SU-DHL-6 (cell line): Measurements from ENCODE around the gene DOCK9.

ENCODE experiments used
- H2AFZ ChIP-seq: fragments of 200-600 bp; sonication (generic); 2 replicates; pipeline ENCODE4 v1.6.1; 2014; ENCODE audit warnings: low read depth, mild to moderate bottlenecking, moderate library complexity, mixed read lengths, antibody characterized with exemption, low read length; ENCODE audit not compliant: severe bottlenecking
- H3F3A ChIP-seq: fragments of 200-600 bp; shearing (Covaris generic); 2 replicates; pipeline ENCODE4 v1.6.0; 2016; ENCODE audit warnings: antibody characterized with exemption, mild to moderate bottlenecking; ENCODE audit not compliant: insufficient read depth
- H3K27ac ChIP-seq: fragments of 200-600 bp; sonication (generic); 2 replicates; pipeline ENCODE4 v1.5.1; 2016; ENCODE audit warnings: low read depth, mild to moderate bottlenecking, low read length, moderate library complexity, mixed read lengths
- H3K27me3 ChIP-seq: fragments of 200-600 bp; sonication (generic), shearing (Covaris generic); 2 replicates; pipeline ENCODE4 v1.6.0; 2014; ENCODE audit warnings: mild to moderate bottlenecking, low read length
- H3K36me3 ChIP-seq: fragments of 200-600 bp; sonication (generic); 2 replicates; pipeline ENCODE4 v1.6.1; 2014; ENCODE audit warnings: mild to moderate bottlenecking, low read length, mixed read lengths
- H3K4me2 ChIP-seq: fragments of 300-600, 200-600 bp; shearing (Covaris generic), sonication (generic); 2 replicates; pipeline ENCODE4 v1.6.0; 2014; ENCODE audit warnings: low read length, low read depth, mild to moderate bottlenecking; ENCODE audit not compliant: poor library complexity, severe bottlenecking
- H3K4me3 ChIP-seq: fragments of 200-600 bp; sonication (generic); 2 replicates; pipeline ENCODE4 v1.5.1; 2014; ENCODE audit warnings: antibody characterized with exemption, low read length, mild to moderate bottlenecking, mixed read lengths; ENCODE audit not compliant: insufficient read depth, poor library complexity, severe bottlenecking
- H3K79me2 ChIP-seq: fragments of 200-600 bp; sonication (generic); 2 replicates; pipeline ENCODE4 v1.6.1; 2014; ENCODE audit warnings: mild to moderate bottlenecking, low read length, moderate library complexity; ENCODE audit not compliant: insufficient read depth
- H3K9ac ChIP-seq: fragments of 200-600 bp; sonication (generic); 2 replicates; pipeline ENCODE4 v1.7.0; 2014; ENCODE audit warnings: mild to moderate bottlenecking, low read length
- H3K9me2 ChIP-seq: fragments of 200-600 bp; sonication (generic); replicated peaks from 2 replicates; pipeline ENCODE4 v1.6.1; 2014; ENCODE audit warnings: low read length; ENCODE audit not compliant: insufficient read depth
- H3K9me3 ChIP-seq: fragments of 200-600 bp; sonication (generic); 2 replicates; pipeline ENCODE4 v1.6.1; 2014; ENCODE audit warnings: low read length, mixed read lengths; ENCODE audit not compliant: insufficient read depth
- H4K20me1 ChIP-seq: fragments of 200-600 bp; sonication (generic); 2 replicates; pipeline ENCODE4 v1.6.1; 2014; ENCODE audit warnings: low read depth, mild to moderate bottlenecking, antibody characterized with exemption, low read length, moderate library complexity, mixed read lengths
- EZH2phosphoT487 ChIP-seq: fragments of 200-600 bp; sonication (generic), shearing (Covaris generic); conservative IDR thresholded peaks from 2 replicates; pipeline ENCODE4 v1.6.1; 2018; ENCODE audit warnings: mild to moderate bottlenecking, antibody characterized with exemption, low read length, moderate library complexity, mixed read lengths
- TF ChIP-seq, protein P1 (sequence below): fragments of 200-600 bp; sonication (generic); IDR thresholded peaks from one replicate; pipeline ENCODE4 v1.5.1; 2017; ENCODE audit warnings: antibody characterized with exemption, mild to moderate bottlenecking, low read length, moderate library complexity; ENCODE audit not compliant: insufficient read depth, poor library complexity, severe bottlenecking

DOCK9 gene

DNA sequence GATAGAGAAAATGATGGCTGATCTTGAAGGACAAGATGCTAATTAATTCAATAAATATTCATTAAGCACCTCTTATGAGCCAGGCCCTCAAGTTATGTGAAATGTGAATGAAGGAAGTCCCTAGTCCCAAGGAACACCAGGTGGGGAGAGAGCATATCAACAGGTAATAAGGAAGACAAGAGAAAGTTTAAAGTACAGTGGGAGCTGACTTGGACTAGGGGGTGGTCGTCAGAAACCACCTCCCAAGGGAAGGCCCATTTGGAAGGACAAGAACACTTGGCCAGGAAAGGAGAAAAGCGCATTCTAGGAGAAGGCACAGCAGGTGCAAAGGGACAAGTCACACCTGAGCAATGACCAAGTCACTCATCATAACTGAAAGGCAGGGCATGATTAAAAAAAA lies 72.7 kb downstream of the DOCK9 start:
- H3K4me3 ChIP-seq: no peak overlapping the region
- H2AFZ ChIP-seq: no peak overlapping the region
- no peaks in the 10 kb centered on the region for H3K79me2 ChIP-seq
- TF ChIP-seq, protein P1, sequence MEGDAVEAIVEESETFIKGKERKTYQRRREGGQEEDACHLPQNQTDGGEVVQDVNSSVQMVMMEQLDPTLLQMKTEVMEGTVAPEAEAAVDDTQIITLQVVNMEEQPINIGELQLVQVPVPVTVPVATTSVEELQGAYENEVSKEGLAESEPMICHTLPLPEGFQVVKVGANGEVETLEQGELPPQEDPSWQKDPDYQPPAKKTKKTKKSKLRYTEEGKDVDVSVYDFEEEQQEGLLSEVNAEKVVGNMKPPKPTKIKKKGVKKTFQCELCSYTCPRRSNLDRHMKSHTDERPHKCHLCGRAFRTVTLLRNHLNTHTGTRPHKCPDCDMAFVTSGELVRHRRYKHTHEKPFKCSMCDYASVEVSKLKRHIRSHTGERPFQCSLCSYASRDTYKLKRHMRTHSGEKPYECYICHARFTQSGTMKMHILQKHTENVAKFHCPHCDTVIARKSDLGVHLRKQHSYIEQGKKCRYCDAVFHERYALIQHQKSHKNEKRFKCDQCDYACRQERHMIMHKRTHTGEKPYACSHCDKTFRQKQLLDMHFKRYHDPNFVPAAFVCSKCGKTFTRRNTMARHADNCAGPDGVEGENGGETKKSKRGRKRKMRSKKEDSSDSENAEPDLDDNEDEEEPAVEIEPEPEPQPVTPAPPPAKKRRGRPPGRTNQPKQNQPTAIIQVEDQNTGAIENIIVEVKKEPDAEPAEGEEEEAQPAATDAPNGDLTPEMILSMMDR: no peak
- TF ChIP-seq EZH2phosphoT487: no peak
- no peaks in the 10 kb centered on the region for H3K9me3 ChIP-seq
- H3K27me3 ChIP-seq: no peaks in the 10 kb centered on the region
- no peaks in the 10 kb centered on the region for H3F3A ChIP-seq
- no peaks in the 10 kb centered on the region for H4K20me1 ChIP-seq
- no peak overlapping the region for H3K27ac ChIP-seq
- H3K4me2 ChIP-seq: no peak overlapping the region
- H3K9ac ChIP-seq: no peak overlapping the region
- H3K9me2 ChIP-seq: no peaks in the 10 kb centered on the region
- no peaks in the 10 kb centered on the region for H3K36me3 ChIP-seq

DNA sequence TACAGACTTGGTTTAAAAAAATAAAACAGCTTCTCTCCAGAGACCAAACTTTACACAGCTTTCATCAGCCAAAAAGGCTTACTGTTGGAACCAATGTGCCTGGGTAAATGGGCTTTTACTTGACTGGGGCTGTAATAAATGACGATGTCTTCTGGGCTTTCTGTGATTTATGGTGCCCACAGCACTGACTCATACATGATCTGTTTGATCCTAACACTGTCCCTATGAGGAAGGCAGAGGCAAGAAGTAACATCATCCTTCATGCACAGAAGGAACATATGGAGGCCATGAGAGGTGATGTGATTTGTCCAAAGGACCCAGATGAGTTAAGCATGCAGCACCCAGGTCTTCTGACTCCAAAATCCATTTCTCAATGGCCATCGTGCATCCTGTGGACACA lies 77.4 kb downstream of the DOCK9 start:
- Histone ChIP-seq H4K20me1 (no peaks in the 10 kb centered on the region), H3K27ac (no peak overlapping the region), H3K4me2 (no peak overlapping the region), H3K79me2 (no peaks in the 10 kb centered on the region), H3K9me2 (no peaks in the 10 kb centered on the region), H3K4me3 (no peak overlapping the region), H3K9ac (no peak overlapping the region), H2AFZ (no peak overlapping the region), H3K9me3 (no peaks in the 10 kb centered on the region), H3F3A (no peaks in the 10 kb centered on the region), H3K27me3 (no peaks in the 10 kb centered on the region), H3K36me3 (no peaks in the 10 kb centered on the region)
- no peak for TF ChIP-seq EZH2phosphoT487

DNA sequence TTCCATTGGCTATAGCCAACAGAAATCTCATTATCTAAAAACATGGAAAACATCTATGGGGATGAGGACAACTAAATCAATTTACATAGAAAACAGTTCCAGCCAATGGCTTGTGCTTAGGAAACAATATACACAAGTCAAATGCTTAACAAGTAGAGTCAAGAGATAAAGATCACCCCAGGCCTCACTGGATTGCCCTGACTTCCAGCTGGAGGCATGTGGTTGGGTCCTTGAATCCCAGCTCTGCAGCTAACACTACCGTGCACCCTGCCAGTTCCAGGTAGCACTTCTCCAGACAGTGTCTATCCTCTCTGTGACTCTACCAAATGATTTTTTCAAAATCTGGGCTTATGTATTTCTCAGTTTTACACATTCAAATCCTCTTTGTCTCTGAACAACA lies 80.2 kb downstream of the DOCK9 start:
- H3K4me3 ChIP-seq: no peak overlapping the region
- H4K20me1 ChIP-seq: no peaks in the 10 kb centered on the region
- H3K79me2 ChIP-seq: no peaks in the 10 kb centered on the region
- H3K9me3 ChIP-seq: no peaks in the 10 kb centered on the region
- no peak overlapping the region for H3K27ac ChIP-seq
- H3K9ac ChIP-seq: no peak overlapping the region
- H3F3A ChIP-seq: no peaks in the 10 kb centered on the region
- H3K27me3 ChIP-seq: no peaks in the 10 kb centered on the region
- no peaks in the 10 kb centered on the region for H3K36me3 ChIP-seq
- no peaks in the 10 kb centered on the region for H3K9me2 ChIP-seq
- no peak for TF ChIP-seq EZH2phosphoT487
- TF ChIP-seq, protein P1: no peak
- H2AFZ ChIP-seq: no peak overlapping the region
- H3K4me2 ChIP-seq: no peak overlapping the region

DNA sequence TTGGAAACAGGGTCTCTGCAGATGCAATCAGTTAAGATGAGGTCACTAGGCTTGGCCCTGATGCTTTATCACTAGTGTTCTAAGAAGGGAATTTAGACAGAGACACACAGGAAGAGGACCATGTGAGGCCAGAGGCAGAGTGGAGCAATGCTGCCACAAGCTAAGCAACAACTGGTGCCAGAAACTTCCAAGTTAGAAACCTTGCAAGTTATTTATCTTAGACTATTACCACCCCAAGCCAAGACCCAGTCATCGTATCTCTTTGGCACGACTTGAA lies 81.1 kb downstream of the DOCK9 start:
- no peaks in the 10 kb centered on the region for H3K9me3 ChIP-seq
- H4K20me1 ChIP-seq: no peaks in the 10 kb centered on the region
- no peak overlapping the region for H3K27ac ChIP-seq
- TF ChIP-seq EZH2phosphoT487: no peak
- TF ChIP-seq, protein P1: no peak
- H3K4me3 ChIP-seq: no peak overlapping the region
- no peaks in the 10 kb centered on the region for H3K9me2 ChIP-seq
- H3K79me2 ChIP-seq: no peaks in the 10 kb centered on the region
- H3K36me3 ChIP-seq: no peaks in the 10 kb centered on the region
- H2AFZ ChIP-seq: no peak overlapping the region
- no peak overlapping the region for H3K9ac ChIP-seq
- H3F3A ChIP-seq: no peaks in the 10 kb centered on the region
- H3K4me2 ChIP-seq: no peak overlapping the region
- no peaks in the 10 kb centered on the region for H3K27me3 ChIP-seq
